ENCODE measurements around the gene OR51V1. TPM values are rescaled to one million over a fixed set of nuclear protein-coding genes. Genes with fewer than 3 reads are reported as not detected.

The OR51V1 gene
- total RNA-seq, 1 experiment from 2014 or later = not detected

GRCh38 chr11:5247472-5248192 lies 47.1 kb upstream of the OR51V1 start:
- Mint-ChIP-seq H3K4me1 (ENCODE audit: low read depth, unreplicated experiment) (no peaks in the 10 kb centered on the region), H3K36me3 (ENCODE audit: insufficient read depth, unreplicated experiment) (no peaks in the 10 kb centered on the region), H3K4me3 (ENCODE audit: unreplicated experiment) (no peak overlapping the region), H3K27ac (ENCODE audit: unreplicated experiment) (no peak overlapping the region), H3K27me3 (ENCODE audit: insufficient read depth, unreplicated experiment) (peaks cover 25% of the 10 kb centered on the region), H3K9me3 (ENCODE audit: unreplicated experiment) (no peaks in the 10 kb centered on the region)
- no peaks in the 10 kb centered on the region for H3K9me3 ChIP-seq
- no peaks in the 10 kb centered on the region for H3K36me3 ChIP-seq (ENCODE audit: control insufficient read depth, insufficient read depth, low read length)
- DNase-seq = no peak
- H3K27me3 ChIP-seq (replicated peaks; ENCODE audit: control insufficient read depth, insufficient read depth, low read length) = no peaks in the 10 kb centered on the region
- intact Hi-C loops (cut with micrococcal nuclease; ENCODE audit: unreplicated experiment) = no loop called here
- no peaks in the 10 kb centered on the region for H3K4me1 ChIP-seq
- CTCF ChIA-PET = no interaction called here
- TF ChIP-seq CTCF (IDR thresholded peaks at IDR 0.05; ENCODE audit: insufficient read depth in 1 of 2, low read depth in 1 of 2, low read length in 1 of 2, severe bottlenecking in 1 of 2, unreplicated experiment in 1 of 2) = no peak
- H3K4me3 ChIP-seq (ENCODE audit: low read depth, low read length) = no peak overlapping the region
- POLR2A ChIA-PET = no interaction called here
- no TSS peak for BruUV-seq (replicated peaks)

GRCh38 chr11:5246772-5247471 lies 46.4 kb upstream of the OR51V1 start:
- CTCF ChIA-PET = no interaction called here
- no peaks in the 10 kb centered on the region for H3K36me3 Mint-ChIP-seq (ENCODE audit: insufficient read depth, unreplicated experiment)
- no TSS peak for BruUV-seq (replicated peaks)
- H3K9me3 Mint-ChIP-seq (ENCODE audit: unreplicated experiment) = no peaks in the 10 kb centered on the region
- Histone ChIP-seq H3K9me3 (no peaks in the 10 kb centered on the region), H3K36me3 (ENCODE audit: control insufficient read depth, insufficient read depth, low read length) (no peaks in the 10 kb centered on the region), H3K27me3 (replicated peaks; ENCODE audit: control insufficient read depth, insufficient read depth, low read length) (no peaks in the 10 kb centered on the region), H3K4me3 (ENCODE audit: low read depth, low read length) (no peak overlapping the region), H3K4me1 (no peaks in the 10 kb centered on the region)
- TF ChIP-seq CTCF (IDR thresholded peaks at IDR 0.05; ENCODE audit: insufficient read depth in 1 of 2, low read depth in 1 of 2, low read length in 1 of 2, severe bottlenecking in 1 of 2, unreplicated experiment in 1 of 2) = no peak
- H3K4me1 Mint-ChIP-seq (ENCODE audit: low read depth, unreplicated experiment) = no peaks in the 10 kb centered on the region
- intact Hi-C loops (cut with micrococcal nuclease; ENCODE audit: unreplicated experiment) = no loop called here
- H3K4me3 Mint-ChIP-seq (ENCODE audit: unreplicated experiment) = no peak overlapping the region
- H3K27me3 Mint-ChIP-seq (ENCODE audit: insufficient read depth, unreplicated experiment) = peaks cover 24% of the 10 kb centered on the region
- POLR2A ChIA-PET = no interaction called here
- H3K27ac Mint-ChIP-seq (ENCODE audit: unreplicated experiment) = no peak overlapping the region
- DNase-seq = no peak

GRCh38 chr11:5245155-5245554 lies 44.7 kb upstream of the OR51V1 start:
- H3K4me1 Mint-ChIP-seq (ENCODE audit: low read depth, unreplicated experiment) = no peaks in the 10 kb centered on the region
- POLR2A ChIA-PET = no interaction called here
- H3K4me1 ChIP-seq = no peaks in the 10 kb centered on the region
- no peaks in the 10 kb centered on the region for H3K36me3 ChIP-seq (ENCODE audit: control insufficient read depth, insufficient read depth, low read length)
- H3K9me3 Mint-ChIP-seq (ENCODE audit: unreplicated experiment) = no peaks in the 10 kb centered on the region
- H3K27ac Mint-ChIP-seq (ENCODE audit: unreplicated experiment) = no peak overlapping the region
- no peaks in the 10 kb centered on the region for H3K27me3 ChIP-seq (replicated peaks; ENCODE audit: control insufficient read depth, insufficient read depth, low read length)
- no peak for TF ChIP-seq CTCF (IDR thresholded peaks at IDR 0.05; ENCODE audit: insufficient read depth in 1 of 2, low read depth in 1 of 2, low read length in 1 of 2, severe bottlenecking in 1 of 2, unreplicated experiment in 1 of 2)
- H3K27me3 Mint-ChIP-seq (ENCODE audit: insufficient read depth, unreplicated experiment) = peaks cover 20% of the 10 kb centered on the region
- no peak for DNase-seq
- no peak overlapping the region for H3K4me3 ChIP-seq (ENCODE audit: low read depth, low read length)
- intact Hi-C loops (cut with micrococcal nuclease; ENCODE audit: unreplicated experiment) = no loop called here
- CTCF ChIA-PET = no interaction called here
- BruUV-seq (replicated peaks) = no TSS peak
- no peaks in the 10 kb centered on the region for H3K36me3 Mint-ChIP-seq (ENCODE audit: insufficient read depth, unreplicated experiment)
- H3K9me3 ChIP-seq = no peaks in the 10 kb centered on the region
- H3K4me3 Mint-ChIP-seq (ENCODE audit: unreplicated experiment) = no peak overlapping the region
